Stimulated activated CD8-positive, alpha-beta memory T cell treated with anti-CD3 and anti-CD28 coated beads, Interleukin-15, amount 100 ng/mL, for 4 hours (primary cell): ENCODE data around the gene RILPL1.
"Not testable (repeated sequence)": the region's sequence is repeated elsewhere in the genome, so short reads cannot be mapped to it uniquely, and the experiment has no call there.

ENCODE experiments used
- DNase-seq, 2 donors: peaks; one replicate each; pipeline ENCODE4 v3.0.0-alpha.2; 2020; ENCODE audit warnings: low read depth in 2 of 2

Gene RILPL1

DNA sequence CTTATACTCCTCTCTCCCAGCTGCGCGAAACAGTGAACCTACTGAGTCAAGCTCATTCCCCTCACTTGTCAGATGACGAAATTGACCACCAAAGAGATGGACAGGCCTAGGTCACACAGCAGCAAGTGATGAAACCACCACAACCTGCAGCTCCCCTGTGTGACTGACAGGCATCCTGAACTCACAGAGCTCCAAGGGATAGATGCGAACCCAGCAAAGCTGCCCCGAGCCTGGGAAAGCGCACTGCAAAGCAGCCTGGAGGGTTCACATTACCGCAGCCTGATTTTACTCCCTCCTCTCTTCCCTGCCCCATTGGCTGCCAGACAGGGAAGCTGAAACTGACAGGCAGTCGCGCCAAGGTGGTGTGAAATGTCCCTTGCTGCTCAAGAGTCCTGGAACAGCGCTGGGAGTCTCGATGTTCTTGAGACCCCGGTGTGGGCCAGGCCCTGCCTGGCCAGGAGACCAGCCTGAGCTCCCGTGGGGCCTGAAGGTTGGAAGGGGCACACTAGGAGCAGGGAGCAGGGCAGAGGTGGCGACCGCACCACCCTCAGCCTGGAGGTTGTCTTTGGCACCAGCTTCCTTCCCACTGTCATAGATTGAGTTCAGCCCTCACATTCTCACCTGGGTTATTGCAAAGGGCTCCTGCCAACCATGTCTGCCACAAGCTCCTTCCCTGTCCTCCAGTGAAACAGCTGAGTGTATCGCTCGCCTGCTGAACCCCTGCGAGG lies 39.2 kb downstream of the RILPL1 start:
- DNase-seq = no peak

DNA sequence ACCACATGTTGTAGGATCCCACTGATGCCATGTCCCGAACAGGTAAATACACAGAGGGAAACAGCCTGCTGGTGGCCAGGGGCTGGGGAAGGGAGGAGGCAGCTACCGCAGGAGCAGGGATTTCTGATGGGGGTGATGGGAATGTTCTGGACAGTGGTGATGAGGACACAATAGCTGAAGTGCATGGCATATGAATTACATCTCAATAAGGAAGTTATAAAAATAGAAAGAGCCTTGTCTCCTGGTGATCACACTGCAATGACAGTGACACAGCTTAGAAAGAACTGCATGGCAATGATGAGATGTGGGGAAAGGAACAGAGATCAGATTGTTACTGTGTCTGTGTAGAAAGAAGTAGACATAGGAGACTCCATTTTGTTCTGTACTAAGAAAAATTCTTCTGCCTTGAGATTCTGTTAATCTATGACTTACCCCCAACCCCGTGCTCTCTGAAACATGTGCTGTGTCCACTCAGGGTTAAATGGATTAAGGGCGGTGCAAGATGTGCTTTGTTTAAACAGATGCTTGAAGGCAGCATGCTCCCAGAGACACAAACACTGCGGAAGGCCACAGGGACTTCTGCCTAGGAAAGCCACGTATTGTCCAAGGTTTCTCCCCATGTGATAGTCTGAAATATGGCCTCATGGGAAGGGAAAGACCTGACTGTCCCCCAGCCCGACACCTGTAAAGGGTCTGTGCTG lies 41.0 kb downstream of the RILPL1 start:
- not testable (repeated sequence) for DNase-seq

DNA sequence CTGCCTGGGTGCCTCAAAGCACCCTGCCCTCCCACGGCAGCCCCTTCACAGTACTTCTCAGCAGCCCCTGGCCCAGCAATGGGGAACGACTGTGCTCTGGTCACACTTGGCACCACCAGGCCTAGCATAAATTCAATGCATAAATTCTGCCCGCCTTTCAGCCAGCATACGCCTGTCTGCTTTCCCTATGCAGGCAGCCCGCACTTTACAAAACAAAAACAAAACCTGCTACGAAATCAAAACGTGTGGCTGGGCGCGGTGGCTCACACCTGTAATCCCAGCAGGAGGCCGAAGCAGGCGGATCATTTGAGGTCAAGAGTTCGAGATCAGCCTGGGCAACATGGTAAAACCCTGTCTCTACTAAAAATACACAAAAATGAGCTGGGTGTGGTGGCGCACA lies 42.0 kb downstream of the RILPL1 start:
- no peak for DNase-seq

- no peak for DNase-seq
Observed at GRCh38 chr12:123491056-123491455, 42.5 kb downstream of the RILPL1 start.

GRCh38 chr12:123490089-123490488 lies 43.4 kb downstream of the RILPL1 start:
- no peak for DNase-seq

- DNase-seq = no peak
Observed at GRCh38 chr12:123489580-123489979, 43.9 kb downstream of the RILPL1 start.

GRCh38 chr12:123488539-123489230 lies 44.8 kb downstream of the RILPL1 start:
- no peak for DNase-seq

- no peak for DNase-seq
Observed at GRCh38 chr12:123487428-123487827, 46.1 kb downstream of the RILPL1 start.

DNA sequence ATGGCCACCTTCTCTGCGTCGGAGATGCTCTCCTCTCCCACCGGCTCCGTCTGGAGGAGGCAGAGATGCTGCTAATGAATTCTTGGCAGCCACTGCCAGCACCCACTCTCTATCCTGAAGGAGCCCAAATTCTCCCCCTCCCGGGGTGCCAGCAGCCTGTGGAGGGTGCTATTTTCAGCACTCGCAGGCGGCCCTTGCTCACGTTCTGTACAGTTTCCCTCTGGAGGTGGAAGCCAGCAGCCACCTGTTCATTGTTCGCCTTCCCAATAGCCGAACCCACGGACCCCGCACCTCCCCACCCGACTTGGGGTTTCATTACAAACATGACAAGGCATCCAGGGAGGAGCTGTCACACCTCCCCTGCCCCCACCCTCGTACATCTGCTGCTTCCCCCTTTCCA lies 47.8 kb downstream of the RILPL1 start:
- DNase-seq = no peak

DNA sequence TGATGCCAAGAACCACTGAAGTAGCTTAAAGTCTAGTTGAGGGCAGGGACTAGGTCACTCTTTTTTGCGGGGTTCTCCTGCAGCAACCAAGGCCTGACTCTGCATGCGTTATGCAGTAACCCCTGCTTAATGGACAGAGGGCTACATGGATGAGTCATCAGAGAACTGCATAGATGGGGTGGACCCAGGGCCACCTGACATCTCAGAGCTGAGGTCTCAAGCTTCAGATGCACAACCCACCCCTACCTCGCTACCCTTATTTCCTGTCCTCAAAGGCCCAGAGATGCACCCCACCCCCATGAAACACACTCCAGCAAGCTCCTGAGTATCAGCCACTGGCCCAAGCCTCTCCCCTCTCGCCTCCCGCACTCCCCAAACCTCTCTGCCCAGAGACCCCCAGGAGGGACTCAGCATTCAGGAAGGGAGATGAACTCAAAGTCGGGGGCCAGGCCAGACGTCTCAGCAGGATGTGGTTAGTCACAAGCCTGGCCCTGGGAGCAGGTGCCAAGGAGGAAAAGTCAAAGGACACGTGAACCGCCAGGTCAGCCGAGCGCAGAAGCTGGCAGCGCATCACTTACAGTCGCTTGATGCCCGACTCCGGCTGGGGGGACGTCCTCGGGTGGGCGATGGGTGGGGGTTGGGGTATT lies 49.8 kb downstream of the RILPL1 start:
- DNase-seq = no peak

DNA sequence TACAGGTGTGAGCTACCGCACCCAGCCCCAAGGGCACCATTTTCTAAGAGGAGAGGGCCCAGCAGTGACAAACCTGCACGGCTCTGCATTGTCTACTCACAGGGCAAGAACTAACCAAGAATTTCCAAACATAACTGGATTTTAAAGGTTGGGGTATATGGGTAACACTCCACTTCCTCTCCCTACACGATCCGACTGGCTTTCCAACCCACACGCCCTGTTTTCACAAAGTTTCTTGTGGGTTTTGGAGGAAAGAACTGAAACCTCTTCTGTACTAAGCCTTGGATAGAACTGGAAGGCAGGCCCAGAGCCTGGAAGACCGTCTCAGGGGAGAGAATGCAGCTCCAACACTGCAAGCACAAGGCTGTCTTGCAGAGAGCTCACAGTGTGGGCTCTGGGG lies 50.6 kb downstream of the RILPL1 start:
- DNase-seq = no peak

- DNase-seq = not testable (repeated sequence)
Observed at GRCh38 chr12:123481251-123481650, 52.3 kb downstream of the RILPL1 start.

DNA sequence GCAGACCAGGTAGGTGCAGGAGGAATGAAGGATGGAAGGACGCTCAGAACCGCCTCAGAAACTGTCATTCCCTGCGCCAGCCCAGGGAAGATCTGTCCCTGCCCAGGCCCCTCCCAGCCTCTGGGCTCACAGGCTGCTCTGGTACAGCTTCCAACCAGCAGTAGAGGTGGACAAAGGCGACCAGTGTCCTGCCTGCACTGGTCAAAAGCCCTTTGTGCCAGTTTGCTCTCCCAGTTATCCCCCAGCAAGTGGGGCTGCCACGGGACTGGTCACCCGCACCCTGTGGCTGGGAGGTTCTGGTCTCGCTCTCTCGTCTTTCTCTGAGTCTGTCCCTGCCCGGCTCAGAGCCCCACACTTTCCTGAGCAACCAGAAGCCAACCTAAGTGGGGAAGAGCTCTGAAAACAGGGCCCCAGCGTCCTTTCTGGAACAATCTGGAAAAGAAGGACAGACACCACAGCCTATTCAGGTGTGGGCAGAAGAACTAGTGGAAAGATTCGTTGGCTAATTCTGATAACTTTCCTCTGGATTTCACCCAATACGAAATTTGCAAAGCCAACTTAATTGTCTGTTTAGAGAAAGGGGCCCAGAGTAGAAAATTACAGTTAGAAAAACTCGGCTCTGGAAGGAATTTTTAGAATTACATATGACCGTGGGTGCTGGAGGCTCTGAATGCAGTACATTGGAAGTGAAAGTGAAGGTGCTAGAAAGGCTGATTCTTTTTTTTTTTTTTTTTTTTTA lies 53.9 kb downstream of the RILPL1 start:
- DNase-seq = no peak

- no peak for DNase-seq
Observed at GRCh38 chr12:123478762-123479161, 54.8 kb downstream of the RILPL1 start.

- no peak for DNase-seq
Observed at GRCh38 chr12:123478069-123478468, 55.5 kb downstream of the RILPL1 start.

GRCh38 chr12:123475246-123475703 lies 58.2 kb downstream of the RILPL1 start:
- no peak for DNase-seq

GRCh38 chr12:123474485-123475245 lies 58.9 kb downstream of the RILPL1 start:
- DNase-seq = no peak

DNA sequence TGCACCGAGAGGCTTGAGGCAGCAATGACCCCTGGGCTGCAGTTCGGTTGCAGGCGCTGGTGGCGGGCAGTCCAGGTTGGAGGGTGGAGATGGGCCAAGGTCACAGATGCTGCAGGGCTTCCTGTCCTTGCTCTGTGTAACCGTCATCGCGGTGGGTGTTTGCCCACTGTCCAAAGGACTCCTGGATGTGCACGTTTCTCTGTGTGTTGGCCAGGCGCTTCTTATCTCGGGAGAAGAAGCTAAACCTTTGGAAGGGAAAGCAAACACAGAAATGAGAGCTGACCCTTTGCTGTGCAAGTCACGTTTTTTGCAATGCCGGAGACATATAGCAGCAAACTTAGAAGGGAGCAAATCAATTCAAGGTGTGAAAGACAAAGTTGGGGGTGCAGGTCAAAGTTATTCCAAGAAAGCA lies 61.1 kb downstream of the RILPL1 start:
- no peak for DNase-seq

- DNase-seq = no peak
Observed at GRCh38 chr12:123471374-123472068, 62.0 kb downstream of the RILPL1 start.

DNA sequence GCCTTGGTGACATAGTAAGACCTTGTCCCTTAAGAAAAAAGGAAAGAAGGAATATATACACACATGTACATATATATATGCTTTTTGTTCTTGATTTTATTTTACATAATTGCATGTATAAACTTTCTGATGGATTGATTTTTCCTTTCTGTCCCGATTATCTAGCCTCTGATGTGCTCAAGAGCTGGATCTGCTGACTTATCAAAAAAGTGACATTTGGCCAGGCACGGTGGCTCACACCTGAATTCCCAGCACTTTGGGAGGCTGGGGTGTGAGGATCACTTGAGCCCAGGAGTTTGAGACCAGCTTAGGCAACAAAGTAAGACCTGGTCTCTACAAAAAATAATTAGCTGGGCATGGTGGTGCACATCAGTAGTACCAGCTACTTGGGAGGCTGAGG lies 63.5 kb downstream of the RILPL1 start:
- DNase-seq = no peak
